T47D (cell line): ENCODE data around the gene PTPRE.
"Not testable (repeated sequence)": the region's sequence is repeated elsewhere in the genome, so short reads cannot be mapped to it uniquely, and the experiment has no call there.

ENCODE experiments used
- DNase-seq, 2 experiments: peaks; one replicate each; pipeline versions ENCODE4 v3.0.0 to v3.0.0-alpha.2; 2011 to 2012; ENCODE audit warnings: low read depth in 1 of 2, low spot score in 1 of 2
- JUND ChIP-seq: IDR thresholded peaks from 2 replicates; pipeline ENCODE4 v1.6.1; 2012; ENCODE audit warnings: low read depth
- in situ Hi-C: cut with HindIII; loops from 2 replicates; pipeline ENCODE4 v1.10.0; 2016; ENCODE audit warnings: low sequenced_read_pairs, low pct_unique_long_range_greater_than_20kb

PTPRE gene

GRCh38 chr10:127978481-127978880 is 71.6 kb downstream of the PTPRE start:
- TF ChIP-seq JUND, result no peak
- DNase-seq, result no peak
- in situ Hi-C loops, result no loop called here

- DNase-seq, result no peak
- in situ Hi-C loops, result no loop called here
- TF ChIP-seq JUND, result no peak
Measured at GRCh38 chr10:127979045-127979444, 72.1 kb downstream of the PTPRE start.

GRCh38 chr10:127979566-127979965 is 72.7 kb downstream of the PTPRE start:
- no peak for DNase-seq
- in situ Hi-C loops, result no loop called here
- no peak for TF ChIP-seq JUND

- in situ Hi-C loops, result no loop called here
- DNase-seq, result no peak
- no peak for TF ChIP-seq JUND
Measured at GRCh38 chr10:127980898-127981297, 74.0 kb downstream of the PTPRE start.

GRCh38 chr10:127982601-127983000 is 75.7 kb downstream of the PTPRE start:
- in situ Hi-C loops, result no loop called here
- no peak for TF ChIP-seq JUND
- no peak for DNase-seq

- no peak for TF ChIP-seq JUND
- in situ Hi-C loops, result no loop called here
- no peak for DNase-seq
Measured at GRCh38 chr10:127983344-127984100, 76.6 kb downstream of the PTPRE start.

GRCh38 chr10:127984945-127985344 is 78.0 kb downstream of the PTPRE start:
- DNase-seq, result no peak
- in situ Hi-C loops, result no loop called here
- TF ChIP-seq JUND, result no peak

- no peak for TF ChIP-seq JUND
- in situ Hi-C loops, result no loop called here
- no peak for DNase-seq
Measured at GRCh38 chr10:127986531-127987466, 79.9 kb downstream of the PTPRE start.

- in situ Hi-C loops, result no loop called here
- TF ChIP-seq JUND, result no peak
- DNase-seq, result no peak
Measured at GRCh38 chr10:127987467-127988380, 80.8 kb downstream of the PTPRE start.

GRCh38 chr10:127989481-127990012 is 82.6 kb downstream of the PTPRE start:
- no peak for TF ChIP-seq JUND
- in situ Hi-C loops, result no loop called here
- no peak for DNase-seq

- DNase-seq, in situ Hi-C loops: not testable (repeated sequence)
Measured at GRCh38 chr10:127990132-127990788, 83.4 kb downstream of the PTPRE start.

- no peak for TF ChIP-seq JUND
- in situ Hi-C loops, result no loop called here
- DNase-seq, result no peak
Measured at GRCh38 chr10:127990846-127991542, 84.1 kb downstream of the PTPRE start.
